ENCODE measurements around the gene METTL24. TPM values are rescaled to one million over a fixed set of nuclear protein-coding genes. Genes with fewer than 3 reads are reported as not detected.
"Not testable (repeated sequence)": the region's sequence is repeated elsewhere in the genome, so short reads cannot be mapped to it uniquely, and the experiment has no call there.

Gene METTL24
- total RNA-seq, 1 donor from 2014 or later = 1.6 TPM

GRCh38 chr6:110239526-110240274, 118.4 kb downstream of the METTL24 start:
- no peak for DNase-seq
- intact Hi-C loops (cut with micrococcal nuclease) = no loop called here
- no peak for ATAC-seq

DNA sequence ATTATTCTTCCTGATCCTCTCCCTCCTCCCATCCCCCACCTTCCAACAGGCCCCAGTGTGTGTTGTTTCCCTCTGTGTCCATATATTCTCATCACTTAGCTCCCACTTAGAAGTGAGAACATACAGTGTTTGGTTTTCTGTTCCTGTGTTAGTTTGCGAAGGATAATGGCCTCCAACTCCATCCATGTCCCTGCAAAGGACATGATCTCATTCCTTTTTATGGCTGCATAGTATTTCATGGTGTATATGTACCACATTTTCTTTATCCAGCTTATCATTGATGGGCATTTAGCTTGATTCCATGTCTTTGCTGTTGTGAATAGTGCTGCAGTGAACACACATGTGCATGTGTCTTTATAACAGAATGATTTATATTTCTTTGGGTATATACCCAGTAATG, 122.1 kb downstream of the METTL24 start:
- intact Hi-C loops (cut with micrococcal nuclease); ATAC-seq; DNase-seq: not testable (repeated sequence)

- DNase-seq (no peak), ATAC-seq (peak; percentile 71)
- intact Hi-C loops (cut with micrococcal nuclease) = no loop called here
These were observed 124.3 kb downstream of the METTL24 start for GRCh38 chr6:110233770-110234374.

DNA sequence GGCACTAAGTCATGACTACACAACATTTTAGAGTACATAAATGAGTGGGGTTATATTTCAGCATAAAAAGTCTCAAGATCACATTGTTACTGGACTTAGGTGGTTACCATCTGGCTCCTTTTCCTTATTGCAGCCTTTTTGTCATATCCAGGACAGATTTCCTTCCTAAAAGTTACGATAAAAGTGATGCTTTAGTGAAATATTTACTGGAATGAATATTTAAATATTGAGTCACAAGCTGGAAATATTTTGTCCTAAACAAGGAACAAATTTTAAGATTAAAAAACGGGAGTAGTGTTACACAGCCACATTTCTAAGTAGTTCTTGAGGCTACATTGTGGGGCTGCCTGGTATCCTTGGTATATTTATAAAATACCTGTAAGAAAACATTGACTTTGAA, 125.7 kb downstream of the METTL24 start:
- ATAC-seq = no peak
- intact Hi-C loops (cut with micrococcal nuclease) = no loop called here
- no peak for DNase-seq

DNA sequence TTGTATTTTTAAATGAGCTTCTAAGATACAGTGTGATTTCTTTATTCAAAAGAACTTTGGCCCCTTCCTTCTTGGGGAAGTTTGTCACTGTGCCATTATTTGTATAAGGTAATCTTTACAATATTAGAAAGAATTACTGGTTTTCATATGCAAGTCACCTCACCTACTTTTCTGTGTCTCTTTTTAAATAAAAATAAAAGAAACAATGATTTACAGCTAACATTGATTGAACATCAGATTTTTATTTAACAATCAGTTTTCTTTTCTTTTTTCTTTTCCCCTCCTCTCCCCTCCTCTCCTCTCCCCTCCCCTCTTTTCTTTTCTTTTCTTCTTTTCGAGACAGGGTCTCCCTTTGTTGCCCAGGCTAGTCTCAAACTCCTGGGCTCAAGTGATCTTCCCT, 131.9 kb downstream of the METTL24 start:
- intact Hi-C loops (cut with micrococcal nuclease) = no loop called here
- DNase-seq (no peak), ATAC-seq (no peak)

GRCh38 chr6:110221738-110222137, 136.4 kb downstream of the METTL24 start:
- DNase-seq (no peak), ATAC-seq (no peak)
- intact Hi-C loops (cut with micrococcal nuclease) = no loop called here

DNA sequence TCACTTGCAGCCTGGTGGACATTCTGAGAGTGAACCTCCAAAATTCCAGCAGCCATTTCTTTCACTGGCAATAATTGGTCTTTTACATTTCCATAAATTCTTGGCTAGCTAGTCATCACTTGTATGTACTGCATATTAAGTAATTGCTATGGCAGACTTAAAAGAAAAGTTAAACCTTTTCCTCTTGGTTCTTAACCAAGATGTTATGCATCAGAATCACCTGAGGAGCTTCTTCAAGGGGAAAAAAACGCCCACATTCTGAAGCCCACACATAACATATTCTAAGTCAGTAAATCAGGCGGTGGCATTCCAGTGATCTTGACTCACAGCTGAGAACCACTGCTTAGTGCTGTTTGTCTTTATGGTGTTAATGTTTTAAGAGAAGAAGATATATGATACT, 140.9 kb downstream of the METTL24 start:
- ATAC-seq = no peak
- intact Hi-C loops (cut with micrococcal nuclease) = no loop called here
- DNase-seq = no peak

GRCh38 chr6:110216140-110216539, 142.0 kb downstream of the METTL24 start:
- ATAC-seq (no peak), DNase-seq (no peak)
- intact Hi-C loops (cut with micrococcal nuclease) = no loop called here

DNA sequence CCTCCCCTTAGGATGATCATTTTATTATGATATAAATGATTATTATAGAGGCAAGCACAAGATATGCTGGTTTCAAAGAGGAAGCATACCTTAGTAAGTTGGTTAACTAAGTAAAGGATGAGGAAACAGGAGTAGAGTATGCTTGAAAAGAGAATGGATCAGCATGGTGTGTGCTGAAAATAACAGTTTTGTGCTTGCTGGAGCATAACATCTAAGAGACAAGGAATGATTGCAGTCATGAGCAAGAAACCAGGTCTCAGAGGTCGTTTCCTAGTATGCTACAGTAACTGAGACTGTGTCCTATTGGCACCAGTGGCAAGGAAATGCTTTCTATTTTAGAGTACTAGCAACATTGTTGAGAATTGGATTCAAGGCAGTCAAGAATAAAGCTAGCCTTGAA, 143.8 kb downstream of the METTL24 start:
- no peak for ATAC-seq
- intact Hi-C loops (cut with micrococcal nuclease) = no loop called here
- no peak for DNase-seq

DNA sequence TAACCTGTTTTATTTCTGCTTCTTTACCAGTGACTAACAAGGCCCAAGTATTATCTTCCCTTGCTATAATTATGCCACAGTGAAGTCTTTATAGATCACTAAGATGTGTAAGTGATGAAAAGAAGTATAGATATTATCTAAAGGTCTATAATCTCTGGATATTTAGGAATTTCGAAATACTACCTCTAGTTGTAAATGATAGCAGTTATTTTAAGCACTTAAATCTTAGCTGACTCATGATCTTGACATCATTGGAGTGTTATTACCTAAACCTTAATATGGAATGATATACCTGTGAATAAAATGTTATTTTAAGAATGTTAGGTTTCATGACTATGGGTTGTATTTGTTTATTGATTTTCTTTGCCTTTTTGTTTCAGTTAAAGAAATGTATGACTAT, 146.4 kb downstream of the METTL24 start:
- intact Hi-C loops (cut with micrococcal nuclease) = no loop called here
- ATAC-seq (no peak), DNase-seq (no peak)

- ATAC-seq (no peak), DNase-seq (no peak)
- intact Hi-C loops (cut with micrococcal nuclease) = no loop called here
These were observed 150.5 kb downstream of the METTL24 start for GRCh38 chr6:110207652-110208051.

- intact Hi-C loops (cut with micrococcal nuclease) = no loop called here
- ATAC-seq (no peak), DNase-seq (no peak)
These were observed 156.8 kb downstream of the METTL24 start for GRCh38 chr6:110201151-110201884.

- DNase-seq (no peak), ATAC-seq (no peak)
- intact Hi-C loops (cut with micrococcal nuclease) = no loop called here
These were observed 159.6 kb downstream of the METTL24 start for GRCh38 chr6:110198561-110198960.

DNA sequence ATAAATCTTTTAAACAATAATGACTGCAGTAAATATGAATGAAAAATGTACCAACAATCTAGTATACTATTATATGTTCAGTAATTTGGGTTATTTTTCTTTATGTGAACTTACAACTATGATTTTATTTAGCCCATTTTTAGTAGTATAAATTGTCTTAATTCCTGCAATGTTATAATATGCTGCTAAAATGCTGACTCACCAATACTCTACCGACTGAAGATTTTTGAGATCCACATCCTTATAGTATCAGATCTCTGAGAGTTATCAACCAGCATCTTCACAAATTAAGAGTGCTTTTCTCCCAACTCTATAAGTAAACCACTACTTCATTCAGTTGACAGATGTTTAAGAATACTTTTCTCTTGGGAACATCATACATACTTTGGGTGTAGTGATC, 161.3 kb downstream of the METTL24 start:
- DNase-seq (no peak), ATAC-seq (no peak)
- intact Hi-C loops (cut with micrococcal nuclease) = no loop called here

DNA sequence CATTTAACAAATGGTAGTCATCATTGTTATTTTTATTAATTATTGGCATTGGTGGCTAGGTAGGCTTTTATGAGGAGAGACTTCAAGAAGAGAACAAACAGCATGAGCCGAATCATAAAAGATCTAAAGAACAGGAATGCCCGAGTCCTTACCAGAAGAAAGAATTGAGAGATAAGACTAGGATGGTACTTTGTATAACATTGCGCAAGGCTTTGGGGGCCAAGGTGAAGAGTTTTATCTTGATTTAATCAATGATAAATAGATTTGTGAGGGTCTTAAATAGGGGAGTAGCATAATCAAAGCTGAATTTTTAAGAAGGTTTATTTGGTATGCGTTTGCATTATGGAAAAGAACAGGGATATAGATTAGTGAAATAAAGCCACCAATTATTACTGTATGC, 162.5 kb downstream of the METTL24 start:
- ATAC-seq = no peak

More for the DNA sequence above, 162.5 kb downstream of the METTL24 start:
- intact Hi-C loops (cut with micrococcal nuclease) = no loop called here
- no peak for DNase-seq

Other genes starting within 250 kb of the METTL24 start
- 1.7 TPM for gene WASF1, start 178.7 kb downstream of the METTL24 start, total RNA-seq
- gene CDC40, start 177.9 kb downstream of the METTL24 start, total RNA-seq = 13.6 TPM
- gene DDO, start 57.2 kb upstream of the METTL24 start, total RNA-seq = 31.5 TPM
- gene SLC22A16, start 118.3 kb upstream of the METTL24 start, total RNA-seq = not detected

Measured in left ventricle myocardium superior (tissue), 1 donor.